ENCODE data around the gene KIF3B. TPM values are rescaled to one million over a fixed set of nuclear protein-coding genes. Genes with fewer than 3 reads are reported as not detected.

KIF3B gene
- total and polyA plus RNA-seq, 2 of the 13 experiments (the other 11 are each of a cell fraction or from before 2014, with no cell fraction given) = 23.6 to 28.8 TPM

GRCh38 chr20:32329817-32330554 is 52.5 kb downstream of the KIF3B start:
- Histone ChIP-seq H3K4me1 (ENCODE audit: insufficient read depth, low read length) (peaks cover 71% of the 10 kb centered on the region), H3K4me3 (replicated peaks in 1 of 3; ENCODE audit: insufficient read depth in 1 of 3, low read depth in 2 of 3, low read length in 3 of 3) (no peak overlapping the region), H3K4me2 (ENCODE audit: low read depth, low read length) (no peak overlapping the region), H3K36me3 (replicated peaks in 1 of 2; ENCODE audit: control insufficient read depth in 1 of 2, insufficient read depth in 2 of 2, low read length in 2 of 2) (peaks cover 12 to 39% of the 10 kb centered on the region in 2 experiments), H3K9me3 (ENCODE audit: low read length) (no peaks in the 10 kb centered on the region), H2AFZ (ENCODE audit: low read length) (no peak overlapping the region), H3K79me2 (ENCODE audit: insufficient read depth, low read length) (no peaks in the 10 kb centered on the region), H3K27me3 (ENCODE audit: control insufficient read depth in 1 of 2, insufficient read depth in 2 of 2, low read length in 2 of 2) (no peaks in the 10 kb centered on the region), H3K27ac (ENCODE audit: extremely low read length, insufficient read depth, low read length) (peak overlapping the region; percentile 32), H3K9ac (ENCODE audit: insufficient read depth, low read depth, low read length) (no peak overlapping the region), H4K20me1 (ENCODE audit: insufficient read depth, low read length) (no peaks in the 10 kb centered on the region)
- no TSS peak for BruUV-seq (replicated peaks)
- DNase-seq (ENCODE audit: low spot score) (peak; percentile 94), FAIRE-seq (peak; percentile 63), ATAC-seq (peak; percentile 50)
- intact Hi-C loops (cut with micrococcal nuclease; ENCODE audit: unreplicated experiment) = loop anchor here (5.0 kb wide), 2 partner anchors 37 to 123 kb away; partner anchors contain the start of genes PLAGL2 and POFUT1
- ChIA-PET POLR2A (interaction anchor here (1.2 to 2.5 kb wide), 2 partner anchors 13 to 40 kb away, joined by 3 to 10 read pairs; no protein-coding TSS in a partner anchor), CTCF (ENCODE audit: low intra/inter-chr PET ratio, low total read pairs) (no interaction called here)
- in situ Hi-C loops (cut with HindIII; ENCODE audit: extremely low pct_ligation_motif_present, low pct_unique_long_range_greater_than_20kb) = no loop called here
- WGBS (ENCODE audit: low lambda C conversion rate) = 50% methylated on average over 7 of the region's 7 CpGs
- 0 out of 2 replicates have a peak, but pooled peaks have one; percentile 35 for TF ChIP-seq PBX2 (CRISPR knock-in tag; IDR thresholded peaks at IDR 0.05)
- TF ChIP-seq ZNF850 (CRISPR knock-in tag; conservative IDR thresholded peaks at IDR 0.05) = no peak
- no peak for TF ChIP-seq TRIM22 (IDR thresholded peaks at IDR 0.05)
- TF ChIP-seq ARNT (IDR thresholded peaks at IDR 0.05) = no peak
- TF ChIP-seq KMT2B (CRISPR knock-in tag; IDR thresholded peaks at IDR 0.05) = no peak
- peak; percentile 89; the same call in 1 of the 2 replicates for TF ChIP-seq FOXJ3 (CRISPR knock-in tag; IDR thresholded peaks at IDR 0.05; ENCODE audit: borderline replicate concordance)
- TF ChIP-seq ZFY (CRISPR knock-in tag; IDR thresholded peaks at IDR 0.05) = no peak
- TF ChIP-seq, protein P1, sequence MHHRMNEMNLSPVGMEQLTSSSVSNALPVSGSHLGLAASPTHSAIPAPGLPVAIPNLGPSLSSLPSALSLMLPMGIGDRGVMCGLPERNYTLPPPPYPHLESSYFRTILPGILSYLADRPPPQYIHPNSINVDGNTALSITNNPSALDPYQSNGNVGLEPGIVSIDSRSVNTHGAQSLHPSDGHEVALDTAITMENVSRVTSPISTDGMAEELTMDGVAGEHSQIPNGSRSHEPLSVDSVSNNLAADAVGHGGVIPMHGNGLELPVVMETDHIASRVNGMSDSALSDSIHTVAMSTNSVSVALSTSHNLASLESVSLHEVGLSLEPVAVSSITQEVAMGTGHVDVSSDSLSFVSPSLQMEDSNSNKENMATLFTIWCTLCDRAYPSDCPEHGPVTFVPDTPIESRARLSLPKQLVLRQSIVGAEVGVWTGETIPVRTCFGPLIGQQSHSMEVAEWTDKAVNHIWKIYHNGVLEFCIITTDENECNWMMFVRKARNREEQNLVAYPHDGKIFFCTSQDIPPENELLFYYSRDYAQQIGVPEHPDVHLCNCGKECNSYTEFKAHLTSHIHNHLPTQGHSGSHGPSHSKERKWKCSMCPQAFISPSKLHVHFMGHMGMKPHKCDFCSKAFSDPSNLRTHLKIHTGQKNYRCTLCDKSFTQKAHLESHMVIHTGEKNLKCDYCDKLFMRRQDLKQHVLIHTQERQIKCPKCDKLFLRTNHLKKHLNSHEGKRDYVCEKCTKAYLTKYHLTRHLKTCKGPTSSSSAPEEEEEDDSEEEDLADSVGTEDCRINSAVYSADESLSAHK (CRISPR knock-in tag; IDR thresholded peaks at IDR 0.05; ENCODE audit: borderline replicate concordance) = no peak
- peak; percentile 93; the same call in 1 of the 2 replicates for TF ChIP-seq MBD4 (IDR thresholded peaks at IDR 0.05; ENCODE audit: borderline replicate concordance, low read length)
- TF ChIP-seq POLR2A (IDR thresholded peaks at IDR 0.05; ENCODE audit: insufficient read depth in 1 of 2, low read depth in 2 of 2, low read length in 2 of 2) = no peak
- TF ChIP-seq ETV5 (CRISPR knock-in tag; IDR thresholded peaks at IDR 0.05; ENCODE audit: borderline replicate concordance) = peak; percentile 77; the same call in 1 of the 2 replicates
- TF ChIP-seq, protein P2, sequence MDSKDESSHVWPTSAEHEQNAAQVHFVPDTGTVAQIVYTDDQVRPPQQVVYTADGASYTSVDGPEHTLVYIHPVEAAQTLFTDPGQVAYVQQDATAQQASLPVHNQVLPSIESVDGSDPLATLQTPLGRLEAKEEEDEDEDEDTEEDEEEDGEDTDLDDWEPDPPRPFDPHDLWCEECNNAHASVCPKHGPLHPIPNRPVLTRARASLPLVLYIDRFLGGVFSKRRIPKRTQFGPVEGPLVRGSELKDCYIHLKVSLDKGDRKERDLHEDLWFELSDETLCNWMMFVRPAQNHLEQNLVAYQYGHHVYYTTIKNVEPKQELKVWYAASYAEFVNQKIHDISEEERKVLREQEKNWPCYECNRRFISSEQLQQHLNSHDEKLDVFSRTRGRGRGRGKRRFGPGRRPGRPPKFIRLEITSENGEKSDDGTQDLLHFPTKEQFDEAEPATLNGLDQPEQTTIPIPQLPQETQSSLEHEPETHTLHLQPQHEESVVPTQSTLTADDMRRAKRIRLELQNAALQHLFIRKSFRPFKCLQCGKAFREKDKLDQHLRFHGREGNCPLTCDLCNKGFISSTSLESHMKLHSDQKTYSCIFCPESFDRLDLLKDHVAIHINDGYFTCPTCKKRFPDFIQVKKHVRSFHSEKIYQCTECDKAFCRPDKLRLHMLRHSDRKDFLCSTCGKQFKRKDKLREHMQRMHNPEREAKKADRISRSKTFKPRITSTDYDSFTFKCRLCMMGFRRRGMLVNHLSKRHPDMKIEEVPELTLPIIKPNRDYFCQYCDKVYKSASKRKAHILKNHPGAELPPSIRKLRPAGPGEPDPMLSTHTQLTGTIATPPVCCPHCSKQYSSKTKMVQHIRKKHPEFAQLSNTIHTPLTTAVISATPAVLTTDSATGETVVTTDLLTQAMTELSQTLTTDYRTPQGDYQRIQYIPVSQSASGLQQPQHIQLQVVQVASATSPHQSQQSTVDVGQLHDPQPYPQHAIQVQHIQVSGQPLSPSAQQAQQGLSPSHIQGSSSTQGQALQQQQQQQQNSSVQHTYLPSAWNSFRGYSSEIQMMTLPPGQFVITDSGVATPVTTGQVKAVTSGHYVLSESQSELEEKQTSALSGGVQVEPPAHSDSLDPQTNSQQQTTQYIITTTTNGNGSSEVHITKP (CRISPR knock-in tag; IDR thresholded peaks at IDR 0.05; ENCODE audit: low read depth) = peak; percentile 75
- peak; percentile 87 for TF ChIP-seq KAT8 (CRISPR knock-in tag; IDR thresholded peaks at IDR 0.05)
- peak; percentile 78; the same call in 1 of the 2 replicates for TF ChIP-seq TFAP4 (IDR thresholded peaks at IDR 0.05; ENCODE audit: borderline replicate concordance, low read depth)
